ENCODE measurements around the gene NCOA1.
"Not testable (repeated sequence)": the region's sequence is repeated elsewhere in the genome, so short reads cannot be mapped to it uniquely, and the experiment has no call there.

Gene NCOA1

DNA sequence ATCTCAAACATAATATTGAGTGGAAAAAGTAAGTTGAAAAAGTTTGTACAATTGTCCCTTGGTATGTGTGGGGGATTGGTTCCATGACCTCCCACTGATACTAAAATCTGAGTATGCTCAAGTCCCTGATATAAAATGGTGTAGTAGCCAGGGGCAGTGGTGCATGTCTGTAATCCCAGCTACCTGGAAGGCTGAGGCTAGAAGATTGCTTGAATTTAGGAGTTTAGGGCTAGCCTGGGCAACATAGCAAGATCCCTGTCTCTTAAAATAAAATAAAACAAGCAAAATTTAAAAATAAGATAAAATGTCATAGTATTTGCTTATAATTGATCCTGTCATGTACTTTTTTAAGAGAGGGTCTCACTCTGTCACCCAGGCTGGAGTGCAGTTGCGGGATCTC is 180.2 kb downstream of the NCOA1 start:
- Histone ChIP-seq H3K9ac (ENCODE audit: insufficient read length, low read depth) (no peak overlapping the region), H3K27me3 (ENCODE audit: insufficient read depth, insufficient read length) (no peaks in the 10 kb centered on the region), H3K9me3 (ENCODE audit: insufficient read depth, low read length) (no peaks in the 10 kb centered on the region)

DNA sequence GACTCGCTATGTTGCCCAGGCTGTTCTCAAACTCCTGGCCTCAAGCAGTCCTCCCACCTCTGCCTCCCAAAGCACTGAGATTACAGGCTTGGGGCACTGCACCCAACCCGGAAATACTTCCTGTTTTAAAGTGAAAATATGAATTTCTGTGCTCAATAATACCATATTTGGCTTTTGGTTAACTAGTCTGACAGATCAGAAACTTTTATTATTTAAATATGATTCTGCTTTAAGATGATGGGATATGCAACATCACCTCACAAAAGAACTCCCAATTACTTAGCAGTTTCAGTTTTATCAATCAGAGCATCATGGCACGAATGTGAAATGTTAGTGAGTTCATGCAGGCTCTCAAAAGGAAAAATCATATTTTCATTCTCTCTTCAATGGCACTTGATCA is 181.5 kb downstream of the NCOA1 start:
- TF ChIP-seq SUZ12 (IDR thresholded peaks at IDR 0.05; ENCODE audit: extremely low read depth, insufficient read depth, insufficient read length) (no peak), ZNF274 (IDR thresholded peaks at IDR 0.05; ENCODE audit: low read depth, low read length) (no peak), YY1 (IDR thresholded peaks at IDR 0.05; ENCODE audit: insufficient read depth, insufficient read length) (no peak)
- Histone ChIP-seq H3K9ac (ENCODE audit: insufficient read length, low read depth) (no peak overlapping the region), H3K9me3 (ENCODE audit: insufficient read depth, low read length) (no peaks in the 10 kb centered on the region), H3K27me3 (ENCODE audit: insufficient read depth, insufficient read length) (no peaks in the 10 kb centered on the region), H3K4me1 (ENCODE audit: insufficient read depth, insufficient read length) (no peaks in the 10 kb centered on the region), H3K4me3 (ENCODE audit: insufficient read length, low read depth) (no peak overlapping the region), H3K36me3 (ENCODE audit: insufficient read depth, insufficient read length, low read length) (no peaks in the 10 kb centered on the region)
- DNase-seq (ENCODE audit: low read depth, low spot score): no peak

More for the DNA sequence above, 180.2 kb downstream of the NCOA1 start:
- DNase-seq (ENCODE audit: low read depth, low spot score): no peak
- Histone ChIP-seq H3K36me3 (ENCODE audit: insufficient read depth, insufficient read length, low read length) (no peaks in the 10 kb centered on the region), H3K4me1 (ENCODE audit: insufficient read depth, insufficient read length) (no peaks in the 10 kb centered on the region), H3K4me3 (ENCODE audit: insufficient read length, low read depth) (no peak overlapping the region)
- TF ChIP-seq SUZ12 (IDR thresholded peaks at IDR 0.05; ENCODE audit: extremely low read depth, insufficient read depth, insufficient read length) (no peak), YY1 (IDR thresholded peaks at IDR 0.05; ENCODE audit: insufficient read depth, insufficient read length) (no peak), ZNF274 (IDR thresholded peaks at IDR 0.05; ENCODE audit: low read depth, low read length) (no peak)

DNA sequence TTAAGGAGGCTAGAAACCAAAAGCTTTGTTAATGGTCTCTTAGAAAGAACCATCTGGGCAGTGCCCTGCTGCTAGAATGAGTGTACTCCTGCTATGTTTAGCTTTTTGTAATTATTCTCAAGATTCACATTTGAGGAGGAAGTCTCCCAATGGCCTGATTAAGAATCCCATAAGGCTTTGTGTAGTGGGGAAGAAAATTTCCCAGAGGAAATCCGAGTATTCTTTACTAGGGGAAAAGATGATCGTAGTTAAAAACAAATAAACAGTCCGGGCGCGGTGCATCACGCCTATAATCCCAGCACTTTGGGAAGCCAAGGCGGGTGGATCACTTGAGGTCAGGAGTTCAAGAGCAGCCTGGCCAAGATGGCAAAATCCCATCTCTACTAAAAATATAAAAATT is 184.3 kb downstream of the NCOA1 start:
- Histone ChIP-seq H3K4me1 (ENCODE audit: insufficient read depth, insufficient read length) (no peaks in the 10 kb centered on the region), H3K9ac (ENCODE audit: insufficient read length, low read depth) (no peak overlapping the region), H3K4me3 (ENCODE audit: insufficient read length, low read depth) (no peak overlapping the region), H3K27me3 (ENCODE audit: insufficient read depth, insufficient read length) (no peaks in the 10 kb centered on the region), H3K9me3 (ENCODE audit: insufficient read depth, low read length) (no peaks in the 10 kb centered on the region), H3K36me3 (ENCODE audit: insufficient read depth, insufficient read length, low read length) (no peaks in the 10 kb centered on the region)
- DNase-seq (ENCODE audit: low read depth, low spot score): no peak
- TF ChIP-seq SUZ12 (IDR thresholded peaks at IDR 0.05; ENCODE audit: extremely low read depth, insufficient read depth, insufficient read length) (no peak), YY1 (IDR thresholded peaks at IDR 0.05; ENCODE audit: insufficient read depth, insufficient read length) (no peak), ZNF274 (IDR thresholded peaks at IDR 0.05; ENCODE audit: low read depth, low read length) (no peak)

DNA sequence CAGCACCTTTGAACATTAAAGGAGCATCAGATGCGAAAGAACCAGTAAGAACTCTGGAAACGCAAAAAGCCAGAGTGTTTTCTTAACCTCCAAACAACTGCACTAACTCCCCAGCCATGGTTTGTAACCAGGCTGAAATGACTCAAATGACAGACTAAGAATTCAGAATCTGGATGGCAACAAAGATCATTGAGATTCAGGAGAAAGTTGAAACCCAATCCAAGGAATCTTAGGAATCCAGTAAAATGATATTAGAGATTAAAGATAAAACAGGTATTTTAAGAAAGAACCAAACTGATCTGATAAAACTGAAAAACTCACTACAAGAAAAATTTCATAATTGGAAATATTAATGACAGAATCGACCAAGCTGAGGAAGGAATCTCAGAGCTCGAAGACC is 185.4 kb downstream of the NCOA1 start:
- no peaks in the 10 kb centered on the region for H3K36me3 ChIP-seq (ENCODE audit: insufficient read depth, insufficient read length, low read length)
- TF ChIP-seq ZNF274 (IDR thresholded peaks at IDR 0.05; ENCODE audit: low read depth, low read length): no peak
- no peak for TF ChIP-seq YY1 (IDR thresholded peaks at IDR 0.05; ENCODE audit: insufficient read depth, insufficient read length)
- no peak for TF ChIP-seq SUZ12 (IDR thresholded peaks at IDR 0.05; ENCODE audit: extremely low read depth, insufficient read depth, insufficient read length)
- H3K9ac ChIP-seq (ENCODE audit: insufficient read length, low read depth): no peak overlapping the region
- H3K4me3 ChIP-seq (ENCODE audit: insufficient read length, low read depth): no peak overlapping the region
- H3K9me3 ChIP-seq (ENCODE audit: insufficient read depth, low read length): no peaks in the 10 kb centered on the region
- DNase-seq (ENCODE audit: low read depth, low spot score): no peak
- H3K27me3 ChIP-seq (ENCODE audit: insufficient read depth, insufficient read length): no peaks in the 10 kb centered on the region
- no peaks in the 10 kb centered on the region for H3K4me1 ChIP-seq (ENCODE audit: insufficient read depth, insufficient read length)

DNA sequence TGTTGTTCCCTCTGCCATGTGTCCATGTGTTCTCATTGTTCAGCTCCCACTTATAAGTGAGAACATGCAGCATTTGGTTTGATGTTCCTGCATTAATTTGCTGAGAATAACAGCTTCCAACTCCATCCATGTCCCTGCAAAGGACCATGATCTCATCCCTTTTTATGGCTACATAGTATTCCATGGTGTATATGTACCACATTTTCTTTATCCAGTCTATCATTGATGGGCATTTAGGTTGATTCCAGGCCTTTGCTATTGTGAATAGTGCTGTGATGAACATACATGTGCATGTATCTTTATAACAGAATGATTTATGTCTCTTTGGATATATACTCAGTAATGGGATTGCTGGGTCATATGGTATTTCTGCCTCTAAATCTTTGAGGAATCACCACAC is 187.0 kb downstream of the NCOA1 start:
- not testable (repeated sequence) for H3K36me3 ChIP-seq (ENCODE audit: insufficient read depth, insufficient read length, low read length); H3K9me3 ChIP-seq (ENCODE audit: insufficient read depth, low read length); H3K4me1 ChIP-seq (ENCODE audit: insufficient read depth, insufficient read length); H3K27me3 ChIP-seq (ENCODE audit: insufficient read depth, insufficient read length); H3K9ac ChIP-seq (ENCODE audit: insufficient read length, low read depth); H3K4me3 ChIP-seq (ENCODE audit: insufficient read length, low read depth); DNase-seq (ENCODE audit: low read depth, low spot score)

DNA sequence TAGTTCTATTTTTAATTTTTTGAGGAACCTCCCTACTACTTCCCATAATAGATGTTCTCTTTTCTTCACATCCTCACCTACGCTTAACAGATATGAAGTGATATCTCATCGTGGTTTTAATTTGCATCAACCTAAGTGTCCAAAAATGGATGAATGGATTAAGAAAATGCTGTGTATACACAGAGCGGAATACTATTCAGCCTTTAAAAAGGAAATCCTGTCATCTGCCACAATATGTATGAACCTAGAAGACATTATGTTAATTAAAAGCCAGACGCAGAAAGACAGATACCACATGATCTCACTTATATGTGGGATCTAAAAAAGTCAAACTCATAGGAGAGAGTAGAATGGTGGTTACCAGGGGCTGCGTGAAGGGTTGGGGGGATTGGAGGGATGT is 189.1 kb downstream of the NCOA1 start:
- DNase-seq (ENCODE audit: low read depth, low spot score): no peak
- H3K9me3 ChIP-seq (ENCODE audit: insufficient read depth, low read length): no peaks in the 10 kb centered on the region
- H3K36me3 ChIP-seq (ENCODE audit: insufficient read depth, insufficient read length, low read length): no peaks in the 10 kb centered on the region
- TF ChIP-seq ZNF274 (IDR thresholded peaks at IDR 0.05; ENCODE audit: low read depth, low read length) (no peak), YY1 (IDR thresholded peaks at IDR 0.05; ENCODE audit: insufficient read depth, insufficient read length) (no peak), SUZ12 (IDR thresholded peaks at IDR 0.05; ENCODE audit: extremely low read depth, insufficient read depth, insufficient read length) (no peak)
- H3K27me3 ChIP-seq (ENCODE audit: insufficient read depth, insufficient read length): no peaks in the 10 kb centered on the region
- H3K4me3 ChIP-seq (ENCODE audit: insufficient read length, low read depth): no peak overlapping the region
- no peaks in the 10 kb centered on the region for H3K4me1 ChIP-seq (ENCODE audit: insufficient read depth, insufficient read length)
- H3K9ac ChIP-seq (ENCODE audit: insufficient read length, low read depth): no peak overlapping the region

DNA sequence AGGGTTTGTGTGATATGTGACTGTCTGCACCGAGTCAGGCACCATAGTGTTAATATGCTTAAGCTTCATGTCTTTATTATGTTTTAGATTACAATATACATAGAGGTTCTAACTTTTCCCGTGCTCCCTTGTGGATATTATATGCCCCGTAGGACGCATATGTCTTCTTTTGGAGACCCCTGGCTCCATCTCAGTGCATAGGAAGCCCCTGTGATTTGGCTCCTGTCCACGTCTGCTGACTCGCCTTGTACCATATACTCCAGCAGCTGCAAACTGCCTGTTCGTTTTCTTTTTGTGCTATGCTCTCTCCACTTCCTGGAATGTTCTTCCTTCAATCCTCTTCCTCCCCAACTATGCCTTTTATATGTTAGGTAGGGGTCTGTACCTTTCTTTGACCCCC is 191.2 kb downstream of the NCOA1 start:
- Histone ChIP-seq H3K9ac (ENCODE audit: insufficient read length, low read depth) (no peak overlapping the region), H3K4me3 (ENCODE audit: insufficient read length, low read depth) (no peak overlapping the region), H3K9me3 (ENCODE audit: insufficient read depth, low read length) (no peaks in the 10 kb centered on the region), H3K27me3 (ENCODE audit: insufficient read depth, insufficient read length) (no peaks in the 10 kb centered on the region), H3K4me1 (ENCODE audit: insufficient read depth, insufficient read length) (no peaks in the 10 kb centered on the region), H3K36me3 (ENCODE audit: insufficient read depth, insufficient read length, low read length) (no peaks in the 10 kb centered on the region)
- no peak for DNase-seq (ENCODE audit: low read depth, low spot score)
- TF ChIP-seq ZNF274 (IDR thresholded peaks at IDR 0.05; ENCODE audit: low read depth, low read length) (no peak), SUZ12 (IDR thresholded peaks at IDR 0.05; ENCODE audit: extremely low read depth, insufficient read depth, insufficient read length) (no peak), YY1 (IDR thresholded peaks at IDR 0.05; ENCODE audit: insufficient read depth, insufficient read length) (no peak)

DNA sequence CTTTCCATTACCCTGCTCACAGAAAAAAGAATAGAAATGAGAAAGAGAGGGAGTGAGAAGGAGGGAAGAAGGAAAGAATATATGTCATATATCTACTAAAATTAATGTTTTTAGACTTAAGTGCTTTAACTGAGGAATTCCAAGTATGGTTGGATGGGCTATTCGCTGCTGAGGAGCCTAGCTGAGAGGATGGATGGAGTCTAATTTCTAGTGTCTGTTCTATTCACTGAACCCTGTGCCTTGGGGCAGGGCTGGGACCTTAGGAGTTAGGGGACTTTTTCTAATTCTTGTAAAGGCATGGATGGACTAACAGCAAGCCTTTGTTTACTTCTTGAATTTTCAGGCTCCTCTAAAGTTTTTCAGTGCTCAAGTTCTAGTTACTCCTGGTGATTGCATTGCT is 192.4 kb downstream of the NCOA1 start:
- no peak for DNase-seq (ENCODE audit: low read depth, low spot score)
- no peak for TF ChIP-seq ZNF274 (IDR thresholded peaks at IDR 0.05; ENCODE audit: low read depth, low read length)
- no peak for TF ChIP-seq SUZ12 (IDR thresholded peaks at IDR 0.05; ENCODE audit: extremely low read depth, insufficient read depth, insufficient read length)
- no peak for TF ChIP-seq YY1 (IDR thresholded peaks at IDR 0.05; ENCODE audit: insufficient read depth, insufficient read length)
- no peak overlapping the region for H3K9ac ChIP-seq (ENCODE audit: insufficient read length, low read depth)
- H3K27me3 ChIP-seq (ENCODE audit: insufficient read depth, insufficient read length): no peaks in the 10 kb centered on the region
- no peaks in the 10 kb centered on the region for H3K9me3 ChIP-seq (ENCODE audit: insufficient read depth, low read length)
- no peak overlapping the region for H3K4me3 ChIP-seq (ENCODE audit: insufficient read length, low read depth)
- no peaks in the 10 kb centered on the region for H3K36me3 ChIP-seq (ENCODE audit: insufficient read depth, insufficient read length, low read length)
- H3K4me1 ChIP-seq (ENCODE audit: insufficient read depth, insufficient read length): no peaks in the 10 kb centered on the region

Data from NT2/D1 (cell line).